HG02943 (cell line): ENCODE data around the gene RHOH.
"Not testable (repeated sequence)": the region's sequence is repeated elsewhere in the genome, so short reads cannot be mapped to it uniquely, and the experiment has no call there.

Experiments
- ATAC-seq: cut with Tn5 transposase; IDR thresholded peaks from one replicate; pipeline ENCODE4 v1.9.1; 2021; ENCODE audit warnings: mild to moderate bottlenecking, low read depth, moderate library complexity; ENCODE audit not compliant: unreplicated experiment

The RHOH gene

GRCh38 chr4:40285692-40286091 lies 88.9 kb downstream of the RHOH start:
- no peak for ATAC-seq

GRCh38 chr4:40288566-40288965 lies 91.7 kb downstream of the RHOH start:
- ATAC-seq, result no peak

GRCh38 chr4:40289366-40290188 lies 92.7 kb downstream of the RHOH start:
- no peak for ATAC-seq

GRCh38 chr4:40290611-40291186 lies 93.9 kb downstream of the RHOH start:
- not testable (repeated sequence) for ATAC-seq

- no peak for ATAC-seq
Measured at GRCh38 chr4:40292313-40292759, 95.5 kb downstream of the RHOH start.

- ATAC-seq, result no peak
Measured at GRCh38 chr4:40294339-40294738, 97.5 kb downstream of the RHOH start.

- not testable (repeated sequence) for ATAC-seq
Measured at GRCh38 chr4:40295030-40295429, 98.2 kb downstream of the RHOH start.

- ATAC-seq, result no peak
Measured at GRCh38 chr4:40295572-40295971, 98.7 kb downstream of the RHOH start.
